Measurements from ENCODE around the gene ADAMTS1. TPM values are rescaled to one million over a fixed set of nuclear protein-coding genes. Genes with fewer than 3 reads are reported as not detected.

ADAMTS1 gene
- total and polyA plus RNA-seq, 2 of the 13 experiments (the other 11 are each of a cell fraction or from before 2014, with no cell fraction given), result 0.02 to 0.11 TPM

DNA sequence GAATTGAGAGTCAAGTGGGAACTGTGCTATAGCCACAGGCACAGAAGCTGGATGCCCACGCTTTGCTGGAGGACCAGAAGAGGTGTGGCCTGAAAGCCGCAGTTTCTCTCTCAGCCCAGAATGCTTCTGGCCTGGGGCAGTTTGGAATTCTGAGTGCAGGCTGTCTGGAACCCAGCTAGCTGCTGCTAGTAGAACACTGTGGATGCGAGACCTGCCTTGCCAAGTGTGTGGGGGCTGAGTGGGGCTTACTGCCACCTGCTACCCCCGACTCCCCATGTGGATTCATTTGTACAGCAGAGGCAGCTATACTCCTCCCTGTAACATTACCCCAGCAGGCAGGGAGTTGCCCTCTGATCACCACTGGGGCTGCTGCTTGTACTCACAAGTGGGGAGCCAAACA lies 12.2 kb downstream of the ADAMTS1 start:
- FAIRE-seq (no peak), DNase-seq (ENCODE audit: low spot score) (no peak), ATAC-seq (no peak)
- Histone ChIP-seq H3K4me1 (ENCODE audit: insufficient read depth, low read length) (no peaks in the 10 kb centered on the region), H3K79me2 (ENCODE audit: insufficient read depth, low read length) (no peaks in the 10 kb centered on the region), H3K27me3 (ENCODE audit: control insufficient read depth in 1 of 2, insufficient read depth in 2 of 2, low read length in 2 of 2) (no peaks in the 10 kb centered on the region), H3K36me3 (replicated peaks in 1 of 2; ENCODE audit: control insufficient read depth in 1 of 2, insufficient read depth in 2 of 2, low read length in 2 of 2) (no peaks in the 10 kb centered on the region), H3K4me2 (ENCODE audit: low read depth, low read length) (no peak overlapping the region), H2AFZ (ENCODE audit: low read length) (no peak overlapping the region), H4K20me1 (ENCODE audit: insufficient read depth, low read length) (no peaks in the 10 kb centered on the region), H3K27ac (ENCODE audit: extremely low read length, insufficient read depth, low read length) (no peak overlapping the region), H3K9me3 (ENCODE audit: low read length) (peaks cover 8% of the 10 kb centered on the region; the same call in 1 of the 2 replicates), H3K9ac (ENCODE audit: insufficient read depth, low read depth, low read length) (no peak overlapping the region), H3K4me3 (replicated peaks in 1 of 3; ENCODE audit: insufficient read depth in 1 of 3, low read depth in 2 of 3, low read length in 3 of 3) (no peak overlapping the region)
- no TSS peak for BruUV-seq (replicated peaks)
- in situ Hi-C loops (cut with HindIII; ENCODE audit: extremely low pct_ligation_motif_present, low pct_unique_long_range_greater_than_20kb) (no loop called here), intact Hi-C loops (cut with micrococcal nuclease; ENCODE audit: unreplicated experiment) (no loop called here)
- TF ChIP-seq, protein P1, sequence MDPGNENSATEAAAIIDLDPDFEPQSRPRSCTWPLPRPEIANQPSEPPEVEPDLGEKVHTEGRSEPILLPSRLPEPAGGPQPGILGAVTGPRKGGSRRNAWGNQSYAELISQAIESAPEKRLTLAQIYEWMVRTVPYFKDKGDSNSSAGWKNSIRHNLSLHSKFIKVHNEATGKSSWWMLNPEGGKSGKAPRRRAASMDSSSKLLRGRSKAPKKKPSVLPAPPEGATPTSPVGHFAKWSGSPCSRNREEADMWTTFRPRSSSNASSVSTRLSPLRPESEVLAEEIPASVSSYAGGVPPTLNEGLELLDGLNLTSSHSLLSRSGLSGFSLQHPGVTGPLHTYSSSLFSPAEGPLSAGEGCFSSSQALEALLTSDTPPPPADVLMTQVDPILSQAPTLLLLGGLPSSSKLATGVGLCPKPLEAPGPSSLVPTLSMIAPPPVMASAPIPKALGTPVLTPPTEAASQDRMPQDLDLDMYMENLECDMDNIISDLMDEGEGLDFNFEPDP (CRISPR knock-in tag; conservative IDR thresholded peaks at IDR 0.05), result no peak
- TF ChIP-seq, protein P2, sequence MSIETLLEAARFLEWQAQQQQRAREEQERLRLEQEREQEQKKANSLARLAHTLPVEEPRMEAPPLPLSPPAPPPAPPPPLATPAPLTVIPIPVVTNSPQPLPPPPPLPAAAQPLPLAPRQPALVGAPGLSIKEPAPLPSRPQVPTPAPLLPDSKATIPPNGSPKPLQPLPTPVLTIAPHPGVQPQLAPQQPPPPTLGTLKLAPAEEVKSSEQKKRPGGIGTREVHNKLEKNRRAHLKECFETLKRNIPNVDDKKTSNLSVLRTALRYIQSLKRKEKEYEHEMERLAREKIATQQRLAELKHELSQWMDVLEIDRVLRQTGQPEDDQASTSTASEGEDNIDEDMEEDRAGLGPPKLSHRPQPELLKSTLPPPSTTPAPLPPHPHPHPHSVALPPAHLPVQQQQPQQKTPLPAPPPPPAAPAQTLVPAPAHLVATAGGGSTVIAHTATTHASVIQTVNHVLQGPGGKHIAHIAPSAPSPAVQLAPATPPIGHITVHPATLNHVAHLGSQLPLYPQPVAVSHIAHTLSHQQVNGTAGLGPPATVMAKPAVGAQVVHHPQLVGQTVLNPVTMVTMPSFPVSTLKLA (IDR thresholded peaks at IDR 0.05), result peak; percentile 63
- POLR2A ChIA-PET, result no interaction called here
- 20% methylated on average over 3 of the region's 4 CpGs for WGBS (ENCODE audit: low lambda C conversion rate)
- CTCF ChIA-PET (ENCODE audit: low intra/inter-chr PET ratio, low total read pairs), result no interaction called here

DNA sequence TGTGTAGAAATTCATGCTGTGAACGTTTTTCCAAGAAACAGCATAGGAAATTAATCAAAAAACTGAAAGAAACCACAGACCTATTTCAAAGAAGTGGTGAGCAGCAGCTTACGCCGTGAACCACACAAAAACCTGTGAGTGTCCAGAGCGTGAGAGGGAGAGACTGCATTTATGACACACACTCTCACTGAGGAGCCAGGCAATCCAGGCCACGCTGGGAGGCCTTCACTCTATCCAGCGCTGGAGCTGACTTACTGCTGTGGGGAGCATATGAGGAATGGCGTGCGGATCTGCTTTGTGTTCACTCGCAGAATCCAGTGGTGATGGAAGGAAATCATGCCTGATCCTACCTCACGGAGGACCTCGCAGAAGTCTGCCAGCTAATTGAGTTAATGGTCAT lies 12.7 kb downstream of the ADAMTS1 start:
- in situ Hi-C loops (cut with HindIII; ENCODE audit: extremely low pct_ligation_motif_present, low pct_unique_long_range_greater_than_20kb) (no loop called here), intact Hi-C loops (cut with micrococcal nuclease; ENCODE audit: unreplicated experiment) (no loop called here)
- Histone ChIP-seq H3K79me2 (ENCODE audit: insufficient read depth, low read length) (no peaks in the 10 kb centered on the region), H3K27ac (ENCODE audit: extremely low read length, insufficient read depth, low read length) (no peak overlapping the region), H4K20me1 (ENCODE audit: insufficient read depth, low read length) (no peaks in the 10 kb centered on the region), H3K9ac (ENCODE audit: insufficient read depth, low read depth, low read length) (no peak overlapping the region), H2AFZ (ENCODE audit: low read length) (no peak overlapping the region), H3K9me3 (ENCODE audit: low read length) (peaks cover 10% of the 10 kb centered on the region; the same call in 1 of the 2 replicates), H3K27me3 (ENCODE audit: control insufficient read depth in 1 of 2, insufficient read depth in 2 of 2, low read length in 2 of 2) (no peaks in the 10 kb centered on the region), H3K36me3 (replicated peaks in 1 of 2; ENCODE audit: control insufficient read depth in 1 of 2, insufficient read depth in 2 of 2, low read length in 2 of 2) (no peaks in the 10 kb centered on the region), H3K4me2 (ENCODE audit: low read depth, low read length) (no peak overlapping the region), H3K4me3 (replicated peaks in 1 of 3; ENCODE audit: insufficient read depth in 1 of 3, low read depth in 2 of 3, low read length in 3 of 3) (no peak overlapping the region), H3K4me1 (ENCODE audit: insufficient read depth, low read length) (no peaks in the 10 kb centered on the region)
- ChIA-PET CTCF (ENCODE audit: low intra/inter-chr PET ratio, low total read pairs) (no interaction called here), POLR2A (no interaction called here)
- 46% methylated on average over 11 of the region's 11 CpGs for WGBS (ENCODE audit: low lambda C conversion rate)
- BruUV-seq (replicated peaks), result no TSS peak
- no peak for DNase-seq (ENCODE audit: low spot score)
- no peak for ATAC-seq
- TF ChIP-seq SMAD3 (CRISPR knock-in tag; IDR thresholded peaks at IDR 0.05) (no peak), ZNF558 (CRISPR knock-in tag; IDR thresholded peaks at IDR 0.05; ENCODE audit: borderline replicate concordance) (no peak), NFIC (IDR thresholded peaks at IDR 0.05; ENCODE audit: low read length) (no peak), ZNF160 (CRISPR knock-in tag; IDR thresholded peaks at IDR 0.05) (no peak), HES4 (CRISPR knock-in tag; IDR thresholded peaks at IDR 0.05; ENCODE audit: borderline replicate concordance) (no peak), ZNF430 (CRISPR knock-in tag; IDR thresholded peaks at IDR 0.05) (no peak), SP140L (CRISPR knock-in tag; IDR thresholded peaks at IDR 0.05; ENCODE audit: borderline replicate concordance) (no peak)
- TF ChIP-seq, protein P3, sequence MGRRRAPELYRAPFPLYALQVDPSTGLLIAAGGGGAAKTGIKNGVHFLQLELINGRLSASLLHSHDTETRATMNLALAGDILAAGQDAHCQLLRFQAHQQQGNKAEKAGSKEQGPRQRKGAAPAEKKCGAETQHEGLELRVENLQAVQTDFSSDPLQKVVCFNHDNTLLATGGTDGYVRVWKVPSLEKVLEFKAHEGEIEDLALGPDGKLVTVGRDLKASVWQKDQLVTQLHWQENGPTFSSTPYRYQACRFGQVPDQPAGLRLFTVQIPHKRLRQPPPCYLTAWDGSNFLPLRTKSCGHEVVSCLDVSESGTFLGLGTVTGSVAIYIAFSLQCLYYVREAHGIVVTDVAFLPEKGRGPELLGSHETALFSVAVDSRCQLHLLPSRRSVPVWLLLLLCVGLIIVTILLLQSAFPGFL (CRISPR knock-in tag; IDR thresholded peaks at IDR 0.05), result no peak
- TF ChIP-seq, protein P4, sequence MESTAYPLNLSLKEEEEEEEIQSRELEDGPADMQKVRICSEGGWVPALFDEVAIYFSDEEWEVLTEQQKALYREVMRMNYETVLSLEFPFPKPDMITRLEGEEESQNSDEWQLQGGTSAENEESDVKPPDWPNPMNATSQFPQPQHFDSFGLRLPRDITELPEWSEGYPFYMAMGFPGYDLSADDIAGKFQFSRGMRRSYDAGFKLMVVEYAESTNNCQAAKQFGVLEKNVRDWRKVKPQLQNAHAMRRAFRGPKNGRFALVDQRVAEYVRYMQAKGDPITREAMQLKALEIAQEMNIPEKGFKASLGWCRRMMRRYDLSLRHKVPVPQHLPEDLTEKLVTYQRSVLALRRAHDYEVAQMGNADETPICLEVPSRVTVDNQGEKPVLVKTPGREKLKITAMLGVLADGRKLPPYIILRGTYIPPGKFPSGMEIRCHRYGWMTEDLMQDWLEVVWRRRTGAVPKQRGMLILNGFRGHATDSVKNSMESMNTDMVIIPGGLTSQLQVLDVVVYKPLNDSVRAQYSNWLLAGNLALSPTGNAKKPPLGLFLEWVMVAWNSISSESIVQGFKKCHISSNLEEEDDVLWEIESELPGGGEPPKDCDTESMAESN (CRISPR knock-in tag; conservative IDR thresholded peaks at IDR 0.05), result no peak
- no peak for FAIRE-seq

Data from HepG2 (cell line).